ENCODE measurements around the gene UTP25. TPM values are rescaled to one million over a fixed set of nuclear protein-coding genes. Genes with fewer than 3 reads are reported as not detected.

The UTP25 gene
- total and polyA plus RNA-seq, 2 experiments from 2014 or later = 3.6 to 8.9 TPM

DNA sequence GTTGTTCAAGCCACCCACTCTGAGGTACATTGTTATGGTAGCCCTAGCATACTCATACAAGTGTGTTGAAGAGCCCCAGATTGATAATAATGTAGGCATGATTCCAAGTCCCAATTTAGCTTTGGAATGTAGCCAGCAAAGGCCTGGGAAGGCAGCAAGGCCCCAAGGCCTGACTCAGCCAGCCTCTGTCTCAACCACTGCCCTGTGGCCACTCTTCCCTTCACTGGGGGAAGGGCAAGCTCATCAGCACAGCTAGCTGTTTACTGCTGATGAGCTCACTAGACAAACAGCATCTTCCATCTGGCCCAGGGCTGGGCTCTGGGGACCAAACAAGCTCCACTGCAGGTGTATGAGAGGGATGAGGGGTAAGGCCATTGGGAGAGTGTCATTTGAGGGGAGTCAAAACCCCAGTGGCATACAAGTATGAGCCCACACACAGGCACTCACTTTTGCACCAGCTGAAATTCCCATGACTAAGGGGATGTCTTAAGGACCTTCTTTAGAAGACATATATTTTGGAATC is 19.7 kb upstream of the UTP25 start (continued):
- TF ChIP-seq, protein P1, sequence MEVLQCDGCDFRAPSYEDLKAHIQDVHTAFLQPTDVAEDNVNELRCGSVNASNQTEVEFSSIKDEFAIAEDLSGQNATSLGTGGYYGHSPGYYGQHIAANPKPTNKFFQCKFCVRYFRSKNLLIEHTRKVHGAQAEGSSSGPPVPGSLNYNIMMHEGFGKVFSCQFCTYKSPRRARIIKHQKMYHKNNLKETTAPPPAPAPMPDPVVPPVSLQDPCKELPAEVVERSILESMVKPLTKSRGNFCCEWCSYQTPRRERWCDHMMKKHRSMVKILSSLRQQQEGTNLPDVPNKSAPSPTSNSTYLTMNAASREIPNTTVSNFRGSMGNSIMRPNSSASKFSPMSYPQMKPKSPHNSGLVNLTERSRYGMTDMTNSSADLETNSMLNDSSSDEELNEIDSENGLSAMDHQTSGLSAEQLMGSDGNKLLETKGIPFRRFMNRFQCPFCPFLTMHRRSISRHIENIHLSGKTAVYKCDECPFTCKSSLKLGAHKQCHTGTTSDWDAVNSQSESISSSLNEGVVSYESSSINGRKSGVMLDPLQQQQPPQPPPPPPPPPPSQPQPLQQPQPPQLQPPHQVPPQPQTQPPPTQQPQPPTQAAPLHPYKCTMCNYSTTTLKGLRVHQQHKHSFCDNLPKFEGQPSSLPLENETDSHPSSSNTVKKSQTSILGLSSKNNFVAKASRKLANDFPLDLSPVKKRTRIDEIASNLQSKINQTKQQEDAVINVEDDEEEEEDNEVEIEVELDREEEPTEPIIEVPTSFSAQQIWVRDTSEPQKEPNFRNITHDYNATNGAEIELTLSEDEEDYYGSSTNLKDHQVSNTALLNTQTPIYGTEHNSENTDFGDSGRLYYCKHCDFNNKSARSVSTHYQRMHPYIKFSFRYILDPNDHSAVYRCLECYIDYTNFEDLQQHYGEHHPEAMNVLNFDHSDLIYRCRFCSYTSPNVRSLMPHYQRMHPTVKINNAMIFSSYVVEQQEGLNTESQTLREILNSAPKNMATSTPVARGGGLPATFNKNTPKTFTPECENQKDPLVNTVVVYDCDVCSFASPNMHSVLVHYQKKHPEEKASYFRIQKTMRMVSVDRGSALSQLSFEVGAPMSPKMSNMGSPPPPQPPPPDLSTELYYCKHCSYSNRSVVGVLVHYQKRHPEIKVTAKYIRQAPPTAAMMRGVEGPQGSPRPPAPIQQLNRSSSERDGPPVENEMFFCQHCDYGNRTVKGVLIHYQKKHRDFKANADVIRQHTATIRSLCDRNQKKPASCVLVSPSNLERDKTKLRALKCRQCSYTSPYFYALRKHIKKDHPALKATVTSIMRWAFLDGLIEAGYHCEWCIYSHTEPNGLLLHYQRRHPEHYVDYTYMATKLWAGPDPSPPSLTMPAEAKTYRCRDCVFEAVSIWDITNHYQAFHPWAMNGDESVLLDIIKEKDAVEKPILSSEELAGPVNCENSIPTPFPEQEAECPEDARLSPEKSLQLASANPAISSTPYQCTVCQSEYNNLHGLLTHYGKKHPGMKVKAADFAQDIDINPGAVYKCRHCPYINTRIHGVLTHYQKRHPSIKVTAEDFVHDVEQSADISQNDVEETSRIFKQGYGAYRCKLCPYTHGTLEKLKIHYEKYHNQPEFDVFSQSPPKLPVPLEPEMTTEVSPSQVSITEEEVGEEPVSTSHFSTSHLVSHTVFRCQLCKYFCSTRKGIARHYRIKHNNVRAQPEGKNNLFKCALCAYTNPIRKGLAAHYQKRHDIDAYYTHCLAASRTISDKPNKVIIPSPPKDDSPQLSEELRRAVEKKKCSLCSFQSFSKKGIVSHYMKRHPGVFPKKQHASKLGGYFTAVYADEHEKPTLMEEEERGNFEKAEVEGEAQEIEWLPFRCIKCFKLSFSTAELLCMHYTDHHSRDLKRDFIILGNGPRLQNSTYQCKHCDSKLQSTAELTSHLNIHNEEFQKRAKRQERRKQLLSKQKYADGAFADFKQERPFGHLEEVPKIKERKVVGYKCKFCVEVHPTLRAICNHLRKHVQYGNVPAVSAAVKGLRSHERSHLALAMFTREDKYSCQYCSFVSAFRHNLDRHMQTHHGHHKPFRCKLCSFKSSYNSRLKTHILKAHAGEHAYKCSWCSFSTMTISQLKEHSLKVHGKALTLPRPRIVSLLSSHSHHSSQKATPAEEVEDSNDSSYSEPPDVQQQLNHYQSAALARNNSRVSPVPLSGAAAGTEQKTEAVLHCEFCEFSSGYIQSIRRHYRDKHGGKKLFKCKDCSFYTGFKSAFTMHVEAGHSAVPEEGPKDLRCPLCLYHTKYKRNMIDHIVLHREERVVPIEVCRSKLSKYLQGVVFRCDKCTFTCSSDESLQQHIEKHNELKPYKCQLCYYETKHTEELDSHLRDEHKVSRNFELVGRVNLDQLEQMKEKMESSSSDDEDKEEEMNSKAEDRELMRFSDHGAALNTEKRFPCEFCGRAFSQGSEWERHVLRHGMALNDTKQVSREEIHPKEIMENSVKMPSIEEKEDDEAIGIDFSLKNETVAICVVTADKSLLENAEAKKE (CRISPR knock-in tag; IDR thresholded peaks at IDR 0.05) = no peak
- TF ChIP-seq NANOG (IDR thresholded peaks at IDR 0.05; ENCODE audit: borderline replicate concordance) = no peak
- TF ChIP-seq CREB1 (CRISPR knock-in tag; IDR thresholded peaks at IDR 0.05; ENCODE audit: low read depth) = no peak
- TF ChIP-seq POLR2AphosphoS5 (IDR thresholded peaks at IDR 0.05; ENCODE audit: low read depth) = no peak
- TF ChIP-seq, protein P2, sequence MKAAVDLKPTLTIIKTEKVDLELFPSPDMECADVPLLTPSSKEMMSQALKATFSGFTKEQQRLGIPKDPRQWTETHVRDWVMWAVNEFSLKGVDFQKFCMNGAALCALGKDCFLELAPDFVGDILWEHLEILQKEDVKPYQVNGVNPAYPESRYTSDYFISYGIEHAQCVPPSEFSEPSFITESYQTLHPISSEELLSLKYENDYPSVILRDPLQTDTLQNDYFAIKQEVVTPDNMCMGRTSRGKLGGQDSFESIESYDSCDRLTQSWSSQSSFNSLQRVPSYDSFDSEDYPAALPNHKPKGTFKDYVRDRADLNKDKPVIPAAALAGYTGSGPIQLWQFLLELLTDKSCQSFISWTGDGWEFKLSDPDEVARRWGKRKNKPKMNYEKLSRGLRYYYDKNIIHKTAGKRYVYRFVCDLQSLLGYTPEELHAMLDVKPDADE (IDR thresholded peaks at IDR 0.05) = no peak
- TF ChIP-seq, protein P3, sequence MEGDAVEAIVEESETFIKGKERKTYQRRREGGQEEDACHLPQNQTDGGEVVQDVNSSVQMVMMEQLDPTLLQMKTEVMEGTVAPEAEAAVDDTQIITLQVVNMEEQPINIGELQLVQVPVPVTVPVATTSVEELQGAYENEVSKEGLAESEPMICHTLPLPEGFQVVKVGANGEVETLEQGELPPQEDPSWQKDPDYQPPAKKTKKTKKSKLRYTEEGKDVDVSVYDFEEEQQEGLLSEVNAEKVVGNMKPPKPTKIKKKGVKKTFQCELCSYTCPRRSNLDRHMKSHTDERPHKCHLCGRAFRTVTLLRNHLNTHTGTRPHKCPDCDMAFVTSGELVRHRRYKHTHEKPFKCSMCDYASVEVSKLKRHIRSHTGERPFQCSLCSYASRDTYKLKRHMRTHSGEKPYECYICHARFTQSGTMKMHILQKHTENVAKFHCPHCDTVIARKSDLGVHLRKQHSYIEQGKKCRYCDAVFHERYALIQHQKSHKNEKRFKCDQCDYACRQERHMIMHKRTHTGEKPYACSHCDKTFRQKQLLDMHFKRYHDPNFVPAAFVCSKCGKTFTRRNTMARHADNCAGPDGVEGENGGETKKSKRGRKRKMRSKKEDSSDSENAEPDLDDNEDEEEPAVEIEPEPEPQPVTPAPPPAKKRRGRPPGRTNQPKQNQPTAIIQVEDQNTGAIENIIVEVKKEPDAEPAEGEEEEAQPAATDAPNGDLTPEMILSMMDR (conservative IDR thresholded peaks at IDR 0.05; ENCODE audit: low read depth in 2 of 2) = no peak
- TF ChIP-seq JUNB (IDR thresholded peaks at IDR 0.05; ENCODE audit: unreplicated experiment) = no peak
